HCT116 (cell line): Measurements from ENCODE around the gene ZNF592. TPM values are rescaled to one million over a fixed set of nuclear protein-coding genes. Genes with fewer than 3 reads are reported as not detected.

Experiments
- ATAC-seq: fragments of 200-7000 bp; cut with Tn5 transposase; 2 replicates; pipeline ENCODE4 v1.9.1; 2020; ENCODE audit warnings: mild to moderate bottlenecking, moderate library complexity
- BruUV-seq: library from RNA; stranded (reverse); fragments of 400-500 nt; replicated peaks from 2 replicates; lab custom pipeline; 2021; lab: Mats Ljungman, UMichigan
- CTCF ChIA-PET: fragments of 300-600 bp; sonication (Branson Sonifier 250); formaldehyde crosslinking; loops from one replicate; lab custom pipeline; 2021; ENCODE audit warnings: antibody characterized with exemption; lab: Charles Lee
- POLR2A ChIA-PET: fragments of 300-600, 350-600 bp; sonication (Branson Sonifier 250); formaldehyde crosslinking; loops from one replicate; lab custom pipeline; 2021; ENCODE audit warnings: antibody characterized with exemption; lab: Charles Lee
- RAD21 ChIA-PET, 2 experiments: fragments of 300-600 bp; sonication (Branson Sonifier 250); formaldehyde crosslinking; loops; one replicate each; lab custom pipeline; 2023; ENCODE audit warnings: low total read pairs in 2 of 2; ENCODE audit not compliant: uncharacterized antibody in 2 of 2, unreplicated experiment in 2 of 2, low non-redundant PET in 1 of 2; lab: Charles Lee
- DNase-seq: peaks from one replicate; pipeline ENCODE4 v3.0.0-alpha.2; 2010; ENCODE audit warnings: low read depth, low spot score
- H2AFZ ChIP-seq: fragments of 200-600 bp; shearing (Covaris generic), sonication (generic); 2 replicates; pipeline ENCODE4 v1.6.1; 2017; ENCODE audit warnings: low read depth, mixed run types, mixed read lengths, antibody characterized with exemption, low read length; ENCODE audit not compliant: poor library complexity, severe bottlenecking
- H3K27ac ChIP-seq: 2 replicates; pipeline ENCODE4 v1.5.1; 2012; ENCODE audit warnings: low read depth, low read length
- H3K27me3 ChIP-seq: fragments of 200-600 bp; sonication (generic); 2 replicates; pipeline ENCODE4 v1.6.1; 2016; ENCODE audit warnings: mixed run types, low read length, mixed read lengths; ENCODE audit not compliant: insufficient read depth
- H3K36me3 ChIP-seq, 2 experiments: fragments of 200-500 bp in 1 of 2; fragments of 200-600 bp in 1 of 2; sonication (Bioruptor generic) in 1 of 2; sonication (generic) in 1 of 2; 2 replicates each; pipeline versions ENCODE4 v1.5.1 to v1.6.1; 2014 to 2016; ENCODE audit warnings: low read length in 2 of 2, inconsistent platforms in 1 of 2, mixed read lengths in 1 of 2, mixed run types in 1 of 2; ENCODE audit not compliant: insufficient read depth in 2 of 2, control insufficient read depth in 1 of 2
- H3K4me1 ChIP-seq, 2 experiments: fragments of 200-600 bp in 1 of 2; sonication (generic) in 1 of 2; 2 replicates each; pipeline versions ENCODE4 v1.5.1 to v1.6.1; 2012 to 2017; ENCODE audit warnings: low read length in 2 of 2, inconsistent platforms in 1 of 2, mild to moderate bottlenecking in 1 of 2, mixed read lengths in 1 of 2, mixed run types in 1 of 2, moderate library complexity in 1 of 2; ENCODE audit not compliant: insufficient read depth in 2 of 2, control insufficient read depth in 1 of 2
- H3K4me2 ChIP-seq: fragments of 200-600 bp; sonication (generic); 2 replicates; pipeline ENCODE4 v1.6.1; 2017; ENCODE audit warnings: mixed run types, low read length, mixed read lengths
- H3K4me3 ChIP-seq, 2 experiments: fragments of 200-600 bp in 1 of 2; sonication (generic) in 1 of 2; replicated peaks in 1 of 2; 2 replicates each; pipeline ENCODE4 v1.5.1; 2011 to 2016; ENCODE audit warnings: low read length in 2 of 2, control low read depth in 1 of 2, low read depth in 1 of 2, mild to moderate bottlenecking in 1 of 2, mixed read lengths in 1 of 2, mixed run types in 1 of 2
- H3K79me2 ChIP-seq: fragments of 200-600 bp; sonication (generic); 2 replicates; pipeline ENCODE4 v1.6.1; 2017; ENCODE audit warnings: mild to moderate bottlenecking, mixed run types, low read length, moderate library complexity, mixed read lengths; ENCODE audit not compliant: insufficient read depth
- H3K9ac ChIP-seq: fragments of 200-600 bp; sonication (generic); 2 replicates; pipeline ENCODE4 v1.6.1; 2016; ENCODE audit warnings: low read length, mixed read lengths
- H3K9me2 ChIP-seq: fragments of 200-600 bp; sonication (generic), shearing (Covaris generic); 2 replicates; pipeline ENCODE4 v1.6.1; 2017; ENCODE audit warnings: mixed run types, mild to moderate bottlenecking, moderate library complexity; ENCODE audit not compliant: insufficient read depth
- H3K9me3 ChIP-seq, 2 experiments: fragments of 200-500 bp in 1 of 2; fragments of 200-600 bp in 1 of 2; sonication (Bioruptor generic) in 1 of 2; sonication (generic) in 1 of 2; 2 replicates each; pipeline ENCODE4 v1.6.1; 2014 to 2017; ENCODE audit warnings: low read length in 2 of 2, mixed read lengths in 2 of 2, inconsistent platforms in 1 of 2, low read depth in 1 of 2, mild to moderate bottlenecking in 1 of 2, mixed run types in 1 of 2, moderate library complexity in 1 of 2; ENCODE audit not compliant: control insufficient read depth in 1 of 2, insufficient read depth in 1 of 2
- H4K20me1 ChIP-seq: fragments of 200-600 bp; sonication (generic), shearing (Covaris generic); 2 replicates; pipeline ENCODE4 v1.6.1; 2017; ENCODE audit warnings: mixed run types, mild to moderate bottlenecking, moderate library complexity; ENCODE audit not compliant: insufficient read depth
- CBX3 ChIP-seq: IDR thresholded peaks from 2 replicates; pipeline ENCODE4 v1.6.1; 2012; ENCODE audit warnings: low read depth
- EGR1 ChIP-seq: IDR thresholded peaks from 2 replicates; pipeline ENCODE4 v1.6.1; 2012; ENCODE audit warnings: low read depth
- EZH2phosphoT487 ChIP-seq: fragments of 200-600 bp; IDR thresholded peaks from 2 replicates; pipeline ENCODE4 v1.6.1; 2018; ENCODE audit warnings: antibody characterized with exemption, borderline replicate concordance
- SP1 ChIP-seq: IDR thresholded peaks from 2 replicates; pipeline ENCODE4 v1.6.1; 2012; ENCODE audit warnings: low read depth
- SRF ChIP-seq: IDR thresholded peaks from 2 replicates; pipeline ENCODE4 v1.6.1; 2012; ENCODE audit warnings: low read depth
- TCF7L2 ChIP-seq: IDR thresholded peaks from 2 replicates; pipeline ENCODE4 v1.7.0; 2011; ENCODE audit warnings: borderline replicate concordance, inconsistent platforms; ENCODE audit not compliant: insufficient read depth, insufficient read length; ENCODE audit errors: extremely low read depth
- ZBTB33 ChIP-seq: IDR thresholded peaks from 2 replicates; pipeline ENCODE4 v1.6.1; 2011; ENCODE audit warnings: mild to moderate bottlenecking, low read length, moderate library complexity; ENCODE audit not compliant: insufficient replicate concordance; ENCODE audit errors: extremely low read depth
- ZFX ChIP-seq: fragments of 450-650 bp; IDR thresholded peaks from 2 replicates; pipeline ENCODE4 v1.6.1; 2017
- intact Hi-C: fragments of 100-400 bp; cut with micrococcal nuclease; formaldehyde crosslinking; loops from 2 replicates; pipeline ENCODE4 v1.10.0; 2022
- total RNA-seq: library from RNA; stranded (reverse); gene quantifications from one replicate; pipeline ENCODE4 v1.2.1, GENCODE V29; 2021; ENCODE audit not compliant: unreplicated experiment

The ZNF592 gene
- total RNA-seq, 1 experiment from 2014 or later, result 26.4 TPM

GRCh38 chr15:84804005-84804900 is 55.9 kb downstream of the ZNF592 start:
- ChIA-PET POLR2A (no interaction called here), CTCF (no interaction called here), RAD21 (no interaction called here)
- Histone ChIP-seq H3K27ac (no peak overlapping the region), H3K79me2 (no peaks in the 10 kb centered on the region), H4K20me1 (no peaks in the 10 kb centered on the region), H3K27me3 (no peaks in the 10 kb centered on the region), H3K4me1 (no peaks in the 10 kb centered on the region), H3K9me3 (no peaks in the 10 kb centered on the region), H3K4me3 (no peak overlapping the region), H3K36me3 (peaks cover 14 to 22% of the 10 kb centered on the region in 2 experiments), H3K9ac (no peak overlapping the region), H3K4me2 (no peak overlapping the region), H2AFZ (no peak overlapping the region), H3K9me2 (no peaks in the 10 kb centered on the region)
- DNase-seq (no peak), ATAC-seq (no peak)
- BruUV-seq, result no TSS peak
- intact Hi-C loops, result no loop called here
- TF ChIP-seq ZBTB33 (no peak), CBX3 (no peak), EGR1 (no peak), EZH2phosphoT487 (no peak), ZFX (no peak), SRF (no peak), SP1 (no peak), TCF7L2 (no peak)
